Measurements from ENCODE around the gene TPP1. TPM values are rescaled to one million over a fixed set of nuclear protein-coding genes. Genes with fewer than 3 reads are reported as not detected.

The TPP1 gene
- total RNA-seq, 1 donor from 2014 or later: 37.7 TPM

- Mint-ChIP-seq H3K27me3 (ENCODE audit: unreplicated experiment) (peaks cover 6% of the 10 kb centered on the region), H3K27ac (ENCODE audit: unreplicated experiment) (peak overlapping the region; percentile 44), H3K4me3 (ENCODE audit: unreplicated experiment) (no peak overlapping the region), H3K4me1 (ENCODE audit: low read depth, unreplicated experiment) (peaks cover under 1% of the 10 kb centered on the region), H3K36me3 (ENCODE audit: unreplicated experiment) (no peaks in the 10 kb centered on the region), H3K9me3 (ENCODE audit: unreplicated experiment) (peaks cover 6% of the 10 kb centered on the region)
- TF ChIP-seq CTCF (IDR thresholded peaks at IDR 0.05; ENCODE audit: partially characterized antibody, unreplicated experiment): no peak
- DNase-seq: no peak
Observed at GRCh38 chr11:6571434-6572008, 47.7 kb downstream of the TPP1 start.

GRCh38 chr11:6570691-6571427 is 48.4 kb downstream of the TPP1 start:
- Mint-ChIP-seq H3K4me1 (ENCODE audit: low read depth, unreplicated experiment) (no peaks in the 10 kb centered on the region), H3K27ac (ENCODE audit: unreplicated experiment) (no peak overlapping the region), H3K4me3 (ENCODE audit: unreplicated experiment) (no peak overlapping the region), H3K27me3 (ENCODE audit: unreplicated experiment) (peaks cover 6% of the 10 kb centered on the region), H3K9me3 (ENCODE audit: unreplicated experiment) (peaks cover 6% of the 10 kb centered on the region), H3K36me3 (ENCODE audit: unreplicated experiment) (no peaks in the 10 kb centered on the region)
- DNase-seq: no peak
- no peak for TF ChIP-seq CTCF (IDR thresholded peaks at IDR 0.05; ENCODE audit: partially characterized antibody, unreplicated experiment)

DNA sequence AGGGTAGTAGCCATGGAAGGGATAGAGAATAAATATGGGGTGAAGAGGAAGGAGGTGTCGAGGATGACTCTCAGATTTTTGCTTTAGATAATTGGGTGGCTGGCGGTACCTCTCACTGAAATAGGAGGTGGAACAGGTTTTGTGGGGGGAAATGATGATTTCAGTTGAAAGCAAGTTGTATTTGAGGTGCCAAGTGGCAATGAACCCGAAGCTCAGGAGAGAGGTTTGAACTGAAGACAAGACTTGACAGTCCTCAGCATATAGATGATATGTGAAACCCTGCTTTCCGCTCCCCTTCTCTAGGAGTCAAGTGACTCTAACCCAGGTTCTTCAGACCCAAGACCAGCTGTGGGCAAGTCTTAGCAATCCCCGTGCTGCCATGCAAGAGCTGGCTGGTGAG is 49.5 kb downstream of the TPP1 start:
- Mint-ChIP-seq H3K4me1 (ENCODE audit: low read depth, unreplicated experiment) (no peaks in the 10 kb centered on the region), H3K27me3 (ENCODE audit: unreplicated experiment) (peaks cover 8% of the 10 kb centered on the region), H3K4me3 (ENCODE audit: unreplicated experiment) (no peak overlapping the region), H3K36me3 (ENCODE audit: unreplicated experiment) (no peaks in the 10 kb centered on the region), H3K27ac (ENCODE audit: unreplicated experiment) (no peak overlapping the region), H3K9me3 (ENCODE audit: unreplicated experiment) (peaks cover 6% of the 10 kb centered on the region)
- TF ChIP-seq CTCF (IDR thresholded peaks at IDR 0.05; ENCODE audit: partially characterized antibody, unreplicated experiment): no peak
- DNase-seq: no peak

DNA sequence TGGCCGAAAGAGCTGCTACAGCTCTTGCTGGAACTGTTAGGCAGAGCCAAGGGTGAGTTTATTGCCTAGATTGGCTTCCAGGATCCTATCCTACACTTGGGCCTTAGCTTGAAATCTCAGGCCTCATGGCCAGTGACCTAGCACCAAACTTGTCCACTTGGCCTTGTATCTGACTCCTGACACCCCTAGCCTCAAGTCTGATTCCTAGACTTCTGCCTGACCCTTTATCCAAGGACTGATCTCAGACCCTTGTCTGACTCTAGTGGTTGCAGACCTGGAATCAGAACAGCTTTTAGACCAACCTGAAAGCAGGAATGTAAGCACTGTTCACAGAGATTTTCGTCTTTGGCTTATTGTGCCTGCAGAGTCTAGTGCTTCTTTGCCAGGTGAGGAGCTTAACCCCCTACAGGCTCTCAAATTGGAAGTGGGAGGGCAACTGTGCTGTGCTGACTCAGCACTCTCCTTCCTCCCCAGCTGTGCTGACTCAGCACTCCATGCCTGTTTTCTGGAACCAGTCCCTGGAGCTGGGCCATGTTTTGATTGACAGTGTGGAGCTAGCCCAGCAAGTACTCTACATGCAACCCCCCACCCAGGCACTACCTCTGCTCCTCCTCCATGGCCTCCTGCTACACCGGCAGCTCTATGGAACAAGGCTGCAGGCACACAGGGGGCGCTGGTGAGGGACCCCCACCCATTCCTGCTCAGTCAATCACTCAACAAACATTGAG is 50.9 kb downstream of the TPP1 start:
- no peak overlapping the region for H3K27ac Mint-ChIP-seq (ENCODE audit: unreplicated experiment)
- H3K4me3 Mint-ChIP-seq (ENCODE audit: unreplicated experiment): no peak overlapping the region
- peaks cover 9% of the 10 kb centered on the region for H3K27me3 Mint-ChIP-seq (ENCODE audit: unreplicated experiment)
- TF ChIP-seq CTCF (IDR thresholded peaks at IDR 0.05; ENCODE audit: partially characterized antibody, unreplicated experiment): no peak
- no peaks in the 10 kb centered on the region for H3K36me3 Mint-ChIP-seq (ENCODE audit: unreplicated experiment)
- DNase-seq: no peak
- H3K4me1 Mint-ChIP-seq (ENCODE audit: low read depth, unreplicated experiment): no peaks in the 10 kb centered on the region
- peaks cover 6% of the 10 kb centered on the region for H3K9me3 Mint-ChIP-seq (ENCODE audit: unreplicated experiment)

- Mint-ChIP-seq H3K4me1 (ENCODE audit: low read depth, unreplicated experiment) (no peaks in the 10 kb centered on the region), H3K9me3 (ENCODE audit: unreplicated experiment) (peaks cover 6% of the 10 kb centered on the region), H3K27ac (ENCODE audit: unreplicated experiment) (no peak overlapping the region), H3K27me3 (ENCODE audit: unreplicated experiment) (peaks cover 9% of the 10 kb centered on the region), H3K36me3 (ENCODE audit: unreplicated experiment) (no peaks in the 10 kb centered on the region), H3K4me3 (ENCODE audit: unreplicated experiment) (no peak overlapping the region)
- DNase-seq: no peak
- TF ChIP-seq CTCF (IDR thresholded peaks at IDR 0.05; ENCODE audit: partially characterized antibody, unreplicated experiment): no peak
Observed at GRCh38 chr11:6567371-6567745, 51.9 kb downstream of the TPP1 start.
